Stimulated activated CD4-positive, alpha-beta T cell treated with anti-CD3 and anti-CD28 coated beads, Interleukin-2, amount 100 ng/mL, for 48 hours (primary cell): ENCODE measurements around the gene XPR1.
"Not testable (repeated sequence)": the region's sequence is repeated elsewhere in the genome, so short reads cannot be mapped to it uniquely, and the experiment has no call there.

Source experiments
- DNase-seq, 2 donors: peaks; one replicate each; pipeline ENCODE4 v3.0.0-alpha.2; 2020

The XPR1 gene

DNA sequence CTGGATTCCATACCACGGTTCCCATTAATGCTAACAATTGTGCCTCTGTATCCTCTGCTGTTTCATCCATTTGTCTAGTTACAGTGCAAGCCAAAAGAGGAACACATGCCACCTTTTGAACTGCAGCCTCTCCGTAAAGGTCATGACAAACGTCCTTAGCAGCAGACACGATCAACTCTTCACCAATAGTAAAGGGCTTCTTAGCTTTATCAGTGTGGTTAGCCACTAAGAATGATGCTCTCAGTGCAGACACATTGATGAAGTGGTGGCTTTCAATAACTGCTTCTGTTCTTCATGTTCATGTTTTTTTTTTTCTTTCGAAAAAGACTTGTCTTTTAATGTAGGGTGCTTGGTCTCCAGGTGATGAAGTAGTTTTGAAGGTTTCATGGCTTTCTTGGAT lies 14.3 kb downstream of the XPR1 start:
- DNase-seq, result no peak

DNA sequence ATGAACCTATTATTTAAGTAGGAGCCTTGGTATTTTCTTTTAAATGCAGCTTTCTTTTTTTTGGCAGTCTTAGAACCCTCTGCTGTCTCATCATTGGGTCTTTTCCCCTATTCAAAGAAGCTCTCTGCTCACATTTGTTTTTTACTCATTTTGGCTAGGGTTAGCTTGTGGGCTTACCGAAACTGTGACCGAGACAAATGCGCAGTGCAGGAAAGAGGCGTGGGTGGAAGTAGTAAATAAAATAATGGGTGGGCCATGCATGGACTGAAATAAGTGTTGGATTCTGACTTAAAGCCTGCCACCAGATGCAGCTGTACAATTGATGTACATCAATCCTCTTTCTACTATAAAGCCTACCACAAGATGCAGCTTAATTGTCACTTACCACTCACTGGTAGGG lies 14.7 kb downstream of the XPR1 start:
- DNase-seq, result no peak

DNA sequence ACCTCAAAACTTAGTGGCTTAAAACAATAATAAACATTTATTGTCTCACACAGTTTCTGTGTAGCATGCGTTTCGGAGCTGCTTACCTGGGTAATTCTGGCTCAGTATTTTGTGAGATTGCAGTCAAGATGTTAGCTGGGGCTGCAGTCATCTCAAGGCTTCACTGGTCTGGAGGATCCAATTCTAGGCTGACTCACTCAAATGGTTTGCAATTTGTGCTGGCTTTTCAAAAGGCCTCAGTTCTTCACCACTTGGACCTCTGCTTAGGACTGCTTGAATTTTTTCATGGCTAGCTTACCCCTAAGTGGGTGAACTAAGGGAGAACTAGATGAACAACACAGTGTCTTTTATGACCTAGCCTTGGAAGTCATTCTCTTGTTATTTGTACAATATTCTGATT lies 21.0 kb downstream of the XPR1 start:
- no peak for DNase-seq

DNA sequence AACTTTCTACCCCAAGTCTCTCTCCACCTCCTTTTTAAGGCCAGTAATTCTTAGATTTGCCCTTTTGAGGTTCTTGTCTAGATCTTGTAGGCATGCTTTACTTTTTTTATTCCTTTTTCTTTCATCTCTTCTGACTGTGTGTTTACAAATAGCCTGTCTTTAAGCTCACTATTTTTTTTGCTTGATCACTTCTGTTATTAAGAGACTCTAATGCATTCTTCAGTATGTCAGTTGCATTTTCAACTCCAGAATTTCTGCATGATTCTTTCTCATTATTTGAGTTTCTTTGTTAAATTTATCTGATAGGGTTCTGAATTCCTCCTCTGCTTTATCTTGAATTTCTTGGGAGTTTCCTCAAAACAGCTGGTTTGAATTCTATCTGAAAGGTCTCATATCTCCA lies 30.9 kb downstream of the XPR1 start:
- no peak for DNase-seq

DNA sequence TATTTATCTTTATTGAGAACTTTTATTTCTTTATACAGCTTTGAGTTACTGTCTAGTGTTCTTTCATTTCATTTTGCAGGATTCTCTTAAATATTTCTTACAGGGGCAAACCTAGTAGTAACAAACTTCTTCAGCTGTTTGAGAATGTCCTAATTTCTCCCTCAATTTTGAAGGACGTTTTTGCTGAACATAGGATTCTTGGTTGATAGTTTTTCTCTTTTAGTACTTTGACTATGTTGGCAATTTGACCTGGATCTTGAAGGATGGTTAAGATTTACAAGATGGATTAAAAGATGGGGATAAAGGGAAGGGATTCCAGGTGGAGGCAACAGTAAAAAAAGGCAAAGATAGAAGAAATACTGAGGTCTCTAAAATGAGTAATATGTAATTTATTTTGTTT lies 38.9 kb downstream of the XPR1 start:
- no peak for DNase-seq

DNA sequence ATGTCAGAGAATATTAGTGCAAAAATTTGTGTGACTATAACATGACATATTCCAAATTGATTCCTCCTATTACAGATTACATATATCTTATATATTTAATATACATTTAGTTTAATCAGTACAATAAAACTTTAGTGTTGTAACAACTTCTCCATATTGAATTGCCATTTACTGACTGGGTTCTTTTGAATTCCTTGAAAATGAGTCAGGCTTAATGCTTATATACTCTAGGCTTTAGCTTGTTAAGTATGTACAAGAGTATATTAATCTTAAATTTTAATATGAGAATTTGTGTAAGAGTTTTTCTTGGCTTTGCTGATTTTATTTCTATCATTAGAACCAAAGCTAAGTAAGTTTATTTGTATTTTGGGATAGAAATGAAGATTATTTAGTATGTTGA lies 40.3 kb downstream of the XPR1 start:
- no peak for DNase-seq

DNA sequence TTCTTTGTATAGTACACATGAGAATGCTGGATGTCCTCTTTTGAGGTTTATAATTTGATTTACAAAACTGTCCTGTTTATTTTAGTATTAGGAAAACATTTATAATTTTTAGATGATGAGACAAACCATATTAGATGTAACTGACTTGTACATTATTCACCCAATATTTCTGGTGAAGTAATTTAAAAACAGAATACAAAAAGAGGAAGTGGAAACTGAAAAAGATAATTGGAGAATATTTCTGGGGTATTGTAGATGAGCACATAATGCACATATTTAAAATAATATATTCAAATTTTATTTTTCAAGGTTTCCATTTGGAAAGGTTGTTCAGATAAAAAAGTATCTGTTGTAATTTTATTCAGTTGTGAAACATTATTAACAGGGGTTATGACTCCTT lies 40.7 kb downstream of the XPR1 start:
- no peak for DNase-seq

DNA sequence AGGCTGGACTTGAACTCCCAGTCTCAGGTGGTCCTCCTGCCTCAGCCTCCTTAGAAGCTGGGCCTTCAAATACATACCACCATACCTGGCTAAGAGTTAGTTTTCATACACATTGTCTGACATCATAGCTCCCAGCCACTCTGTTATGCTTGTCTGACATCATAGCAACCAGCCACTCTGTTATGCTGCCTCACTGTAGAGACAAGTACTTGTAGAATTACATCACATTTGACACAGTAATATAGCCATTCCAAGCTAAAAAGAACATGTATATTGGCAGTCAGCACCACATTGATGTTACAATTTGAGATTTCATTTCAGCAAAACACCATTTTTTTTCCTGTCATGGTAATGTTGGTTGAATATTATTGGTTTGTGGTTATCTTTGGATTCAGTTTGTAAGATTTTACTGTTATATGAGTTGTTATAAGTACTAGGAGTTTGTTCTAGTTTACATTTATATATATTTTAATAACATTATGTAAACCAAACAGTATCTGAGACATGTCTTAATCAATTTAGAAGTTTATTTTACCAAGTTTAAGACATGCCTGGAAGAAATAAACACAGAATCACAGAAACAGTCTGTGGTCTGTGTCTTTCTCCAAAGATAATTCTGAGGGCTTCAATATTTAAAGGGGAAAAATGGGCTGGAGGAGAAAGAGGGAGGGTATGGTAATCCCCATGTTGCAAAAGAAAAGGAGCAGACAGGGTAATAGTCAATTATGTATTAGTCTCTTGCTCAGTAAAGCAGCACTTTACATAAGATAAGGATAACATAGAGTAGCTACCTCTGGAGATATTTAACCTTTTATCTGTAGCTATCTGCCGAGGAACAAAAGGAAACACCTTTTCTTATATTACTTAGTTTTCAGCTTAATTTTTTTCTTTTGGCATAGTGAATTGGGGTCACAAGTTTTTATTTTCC lies 43.0 kb downstream of the XPR1 start:
- DNase-seq, result no peak

DNA sequence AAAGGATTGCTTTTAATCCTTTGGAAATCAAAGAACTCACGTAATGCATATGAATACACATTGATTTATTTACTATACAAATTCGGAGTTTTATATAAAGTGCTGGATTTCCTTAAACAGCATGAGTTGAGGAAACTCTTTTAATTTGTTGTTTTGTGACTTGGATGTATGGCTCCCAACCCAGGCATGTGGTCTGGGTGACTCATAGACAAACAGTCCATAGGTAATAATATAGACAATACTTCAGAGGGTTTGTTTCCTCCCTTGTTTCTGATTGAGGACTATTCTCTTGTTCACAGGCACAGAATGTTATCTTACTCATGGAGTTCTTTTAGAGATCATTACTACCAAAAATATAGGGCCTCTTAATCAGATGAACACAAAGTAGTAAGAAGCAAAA lies 43.8 kb downstream of the XPR1 start:
- DNase-seq, result no peak

DNA sequence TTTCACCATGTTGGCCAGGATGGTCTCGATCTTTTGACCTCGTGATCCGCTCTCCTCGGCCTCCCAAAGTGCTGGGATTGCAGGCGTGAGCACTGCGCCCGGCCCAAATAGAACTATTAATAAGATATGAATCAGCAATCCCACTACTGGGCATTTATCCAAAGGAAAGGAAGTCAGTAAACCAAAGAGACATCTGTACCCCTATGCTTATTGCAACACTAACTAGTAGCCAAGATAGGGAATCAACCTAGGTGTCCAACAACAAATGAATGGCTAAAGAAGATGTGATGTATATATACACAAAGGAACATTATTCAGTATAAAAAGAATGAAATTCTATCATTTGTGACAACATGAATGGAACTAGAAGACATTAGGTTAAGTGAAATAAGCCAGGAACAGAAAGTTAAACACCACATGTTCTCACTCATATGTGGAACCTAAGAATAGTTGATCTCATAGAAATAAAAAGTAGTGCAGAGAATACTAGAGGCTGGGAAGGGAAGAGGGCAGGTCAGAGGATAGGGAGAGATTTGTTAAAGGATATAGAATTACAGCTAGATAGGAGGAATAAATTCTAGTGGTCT lies 48.8 kb downstream of the XPR1 start:
- DNase-seq, result no peak

DNA sequence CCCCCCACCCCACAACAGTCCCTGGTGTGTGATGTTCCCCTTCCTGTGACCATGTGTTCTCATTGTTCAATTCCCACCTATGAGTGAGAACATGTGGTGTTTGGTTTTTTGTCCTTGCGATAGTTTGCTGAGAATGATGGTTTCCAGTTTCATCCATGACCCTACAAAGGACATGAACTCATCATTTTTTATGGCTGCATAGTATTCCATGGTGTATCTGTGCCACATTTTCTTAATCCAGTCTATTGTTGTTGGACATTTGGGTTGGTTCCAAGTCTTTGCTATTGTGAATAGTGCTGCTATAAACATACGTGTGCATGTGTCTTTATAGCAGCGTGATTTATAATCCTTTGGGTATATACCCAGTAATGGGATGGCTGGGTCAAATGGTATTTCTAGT lies 51.3 kb downstream of the XPR1 start:
- DNase-seq, result not testable (repeated sequence)

DNA sequence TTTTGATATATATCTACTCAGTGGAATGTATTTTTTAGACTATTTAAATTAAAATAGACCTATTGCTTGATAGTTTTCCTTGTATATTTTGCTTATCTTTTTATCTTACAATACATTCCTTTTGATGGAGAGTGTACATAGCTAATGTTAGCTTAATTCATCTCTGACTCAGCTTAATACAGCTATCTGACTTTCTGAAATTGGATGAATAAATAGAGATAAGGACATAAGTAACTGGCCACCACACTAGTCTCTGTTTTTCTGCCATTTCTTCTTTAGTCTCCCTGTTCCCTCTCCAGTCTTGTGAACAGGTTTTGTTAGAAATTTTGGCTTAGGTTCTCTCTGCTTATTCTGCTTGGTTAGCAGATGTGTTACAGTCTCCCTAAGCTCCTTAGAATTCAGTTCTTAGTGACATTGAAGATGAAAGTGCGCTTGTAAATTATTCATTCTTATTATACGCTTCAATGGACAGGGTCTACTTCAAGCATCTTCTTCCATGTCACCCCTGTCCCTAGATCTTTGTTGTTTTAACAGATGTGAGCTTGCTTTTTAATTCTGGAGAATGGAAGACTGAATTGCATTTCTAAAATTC lies 59.6 kb downstream of the XPR1 start:
- no peak for DNase-seq

DNA sequence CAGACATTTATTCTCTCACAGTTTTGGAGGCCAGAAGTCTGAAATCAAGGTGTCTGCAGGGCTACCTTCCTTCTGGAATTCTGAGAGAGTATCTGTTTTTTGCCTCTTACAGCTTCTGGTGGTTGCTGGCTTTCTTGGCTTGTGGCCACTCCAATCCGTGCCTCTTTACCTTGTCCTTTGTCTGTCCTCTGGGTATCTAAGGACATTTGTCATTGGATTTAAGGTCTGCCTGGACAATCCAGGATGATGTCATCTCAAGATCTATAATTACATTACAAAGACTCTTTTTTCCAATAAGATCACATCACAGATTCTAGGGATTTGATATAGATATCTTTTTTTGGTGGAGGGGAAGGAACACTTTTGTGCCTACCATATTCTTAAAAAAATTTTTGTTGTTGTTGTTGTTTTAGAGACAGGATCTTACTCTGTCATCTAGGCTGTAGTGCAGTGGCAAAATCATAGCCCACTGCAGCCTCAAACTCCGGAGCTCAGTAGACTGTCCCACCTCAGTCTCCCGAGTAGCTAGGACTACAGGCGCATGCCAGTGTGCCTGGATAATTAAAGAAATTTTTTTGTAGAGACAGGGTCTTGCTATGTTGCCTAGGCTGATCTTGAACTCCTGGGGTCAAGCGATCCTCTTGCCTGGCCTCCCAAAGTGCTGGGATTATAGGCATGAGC lies 61.9 kb downstream of the XPR1 start:
- no peak for DNase-seq

DNA sequence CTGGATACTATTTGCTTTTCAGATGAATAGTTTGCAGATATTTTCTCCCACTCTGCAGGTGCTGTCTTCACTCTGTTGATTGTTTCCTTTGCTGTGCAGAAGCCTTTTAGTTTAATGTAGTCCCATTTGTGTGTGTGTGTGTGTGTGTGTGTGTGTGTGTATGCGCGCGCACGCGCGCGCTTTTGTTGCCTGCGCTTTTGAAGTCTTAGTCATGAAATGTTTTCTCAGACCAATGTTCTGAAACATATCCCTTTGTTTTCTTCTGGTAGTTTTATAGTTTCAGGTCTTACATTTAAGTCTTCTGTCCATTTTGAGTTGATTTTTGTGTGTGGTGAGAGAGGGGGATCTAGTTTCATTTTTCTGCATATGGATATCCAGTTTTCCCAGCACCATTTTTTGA lies 63.5 kb downstream of the XPR1 start:
- DNase-seq, result no peak

DNA sequence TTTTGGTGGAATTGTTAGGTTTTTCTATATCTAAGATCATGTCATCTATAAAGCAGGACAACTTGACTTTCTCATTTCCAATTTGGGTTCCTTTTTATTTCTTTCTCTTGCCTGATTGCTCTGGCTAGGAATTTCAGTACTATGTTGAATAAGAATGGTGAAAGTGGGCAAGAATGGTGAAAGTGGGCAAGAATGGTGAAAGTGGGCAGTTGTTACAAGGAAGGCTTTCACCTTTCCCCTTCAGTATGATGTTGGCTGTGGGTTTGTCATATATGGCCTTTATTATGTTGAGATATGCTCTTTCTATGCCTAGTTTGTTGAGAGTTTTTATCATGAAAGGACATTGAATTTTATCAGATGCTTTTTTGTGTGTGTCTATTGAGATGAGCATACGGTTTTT lies 64.5 kb downstream of the XPR1 start:
- DNase-seq, result no peak

DNA sequence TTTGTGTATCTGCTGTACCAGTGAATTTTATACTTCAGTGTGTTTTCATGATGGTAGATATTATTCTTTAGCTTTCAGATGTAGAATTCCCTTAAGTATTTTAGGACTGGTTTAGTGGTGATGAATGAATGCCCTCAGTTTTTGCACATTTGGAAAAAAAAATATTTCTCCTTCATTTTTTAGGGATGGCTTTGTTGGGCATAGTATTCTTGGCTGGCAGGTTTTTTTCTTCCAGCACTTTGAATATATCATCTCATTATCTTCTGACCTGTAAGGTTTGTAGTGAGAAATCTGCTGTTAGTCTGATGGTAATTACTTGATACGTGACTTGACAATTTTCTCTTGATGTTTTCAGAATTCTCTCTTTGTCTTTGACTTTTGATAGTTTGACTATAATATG lies 66.8 kb downstream of the XPR1 start:
- DNase-seq, result no peak

DNA sequence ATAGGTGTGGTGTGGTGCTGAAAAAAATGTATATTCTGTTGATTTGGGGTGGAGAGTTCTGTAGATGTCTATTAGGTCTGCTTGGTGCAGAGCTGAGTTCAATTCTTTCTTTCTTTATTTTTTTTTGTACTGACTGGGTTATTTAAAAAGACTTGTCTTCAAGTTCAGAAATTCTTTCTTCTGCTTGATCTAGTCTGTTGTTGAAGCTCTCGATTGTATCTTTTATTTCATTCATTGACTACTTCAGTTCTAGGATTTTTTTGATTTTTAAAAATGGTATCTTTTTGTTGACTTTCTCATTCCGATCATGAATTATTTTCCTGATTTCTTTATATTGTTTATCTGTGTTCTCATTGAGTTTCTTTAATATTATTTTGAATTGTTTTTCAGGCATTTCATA lies 70.6 kb downstream of the XPR1 start:
- DNase-seq, result not testable (repeated sequence)

DNA sequence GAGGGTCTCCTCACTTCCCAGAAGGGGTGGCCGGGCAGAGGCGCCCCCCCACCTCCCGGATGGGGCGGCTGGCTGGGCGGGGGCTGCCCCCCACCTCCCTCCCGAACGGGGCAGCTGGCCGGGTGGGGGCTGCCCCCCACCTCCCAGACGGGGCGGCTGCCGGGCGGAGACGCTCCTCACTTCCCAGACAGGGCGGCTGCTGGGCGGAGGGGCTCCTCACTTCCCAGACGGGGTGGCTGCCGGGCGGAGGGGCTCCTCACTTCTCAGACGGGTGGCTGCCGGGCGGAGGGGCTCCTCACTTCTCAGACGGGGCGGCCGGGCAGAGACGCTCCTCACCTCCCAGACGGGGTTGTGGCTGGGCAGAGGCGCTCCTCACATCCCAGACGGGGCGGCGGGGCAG lies 78.9 kb downstream of the XPR1 start:
- not testable (repeated sequence) for DNase-seq

DNA sequence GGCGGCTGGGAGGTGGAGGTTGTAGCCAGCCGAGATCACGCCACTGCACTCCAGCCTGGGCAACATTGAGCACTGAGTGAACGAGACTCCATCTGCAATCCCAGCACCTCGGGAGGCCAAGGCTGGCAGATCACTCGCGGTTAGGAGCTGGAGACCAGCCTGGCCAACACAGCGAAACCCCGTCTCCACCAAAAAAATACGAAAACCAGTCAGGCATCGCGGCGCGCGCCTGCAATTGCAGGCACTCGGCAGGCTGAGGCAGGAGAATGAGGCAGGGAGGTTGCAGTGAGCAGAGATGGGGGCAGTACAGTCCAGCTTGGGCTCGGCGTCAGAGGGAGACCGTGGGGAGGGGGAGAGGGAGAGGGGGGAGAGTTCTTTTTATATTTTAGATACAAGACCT lies 79.4 kb downstream of the XPR1 start:
- not testable (repeated sequence) for DNase-seq

DNA sequence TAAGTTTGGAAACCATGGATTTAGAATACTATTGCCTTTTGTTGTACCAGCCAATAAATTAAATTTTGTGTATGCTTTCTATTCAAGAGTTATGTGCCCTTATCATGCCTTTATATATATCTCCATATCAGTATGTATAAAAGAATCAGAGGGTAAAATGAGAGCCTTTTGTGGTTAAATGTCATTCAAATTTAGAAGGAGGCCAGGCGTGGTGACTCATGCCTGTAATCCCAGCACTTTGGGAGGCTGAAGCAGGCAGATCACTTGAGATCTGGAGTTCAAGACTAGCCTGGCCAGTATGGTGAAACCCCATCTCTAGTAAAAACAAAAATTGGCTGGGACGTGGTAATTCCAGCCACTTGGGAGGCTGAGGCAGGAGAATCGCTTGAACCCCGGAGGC lies 88.9 kb downstream of the XPR1 start:
- no peak for DNase-seq

DNA sequence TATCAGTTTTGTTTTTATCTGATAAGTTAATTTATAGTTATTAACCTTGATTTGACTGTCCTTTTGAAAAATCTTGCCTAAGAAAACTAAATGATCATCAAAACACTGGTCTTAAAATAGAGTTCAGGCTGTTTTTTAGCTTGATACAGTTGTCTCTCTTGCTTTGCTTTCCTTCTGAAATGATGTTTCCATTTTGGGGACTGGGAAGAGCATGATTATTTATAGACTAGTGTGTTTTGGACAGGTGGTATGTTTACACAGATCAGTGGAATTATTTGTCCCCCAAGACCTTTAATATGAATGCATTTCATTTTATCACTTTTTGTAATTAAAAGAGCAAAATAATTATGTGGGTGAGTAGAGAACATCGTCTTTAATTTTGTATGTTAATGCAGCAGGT lies 90.8 kb downstream of the XPR1 start:
- DNase-seq, result no peak

DNA sequence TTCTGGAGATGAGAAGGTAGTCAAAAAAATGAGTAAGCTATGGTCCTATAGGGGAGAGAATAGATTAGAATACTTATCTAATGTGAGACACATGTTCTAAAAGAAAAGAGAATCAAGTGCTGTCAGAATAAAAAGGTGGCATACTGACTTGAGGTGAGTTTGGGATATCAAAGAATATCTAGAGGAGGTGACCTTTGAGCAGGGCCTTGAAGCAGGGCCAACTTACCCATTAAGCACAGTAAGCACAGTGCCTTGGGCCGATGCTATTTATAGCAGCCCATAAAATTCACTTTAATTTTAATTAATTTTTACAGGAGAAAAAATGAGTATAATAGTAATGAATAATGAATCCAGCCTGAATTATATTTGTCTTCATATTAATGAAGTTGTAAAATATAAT lies 92.2 kb downstream of the XPR1 start:
- DNase-seq, result no peak

DNA sequence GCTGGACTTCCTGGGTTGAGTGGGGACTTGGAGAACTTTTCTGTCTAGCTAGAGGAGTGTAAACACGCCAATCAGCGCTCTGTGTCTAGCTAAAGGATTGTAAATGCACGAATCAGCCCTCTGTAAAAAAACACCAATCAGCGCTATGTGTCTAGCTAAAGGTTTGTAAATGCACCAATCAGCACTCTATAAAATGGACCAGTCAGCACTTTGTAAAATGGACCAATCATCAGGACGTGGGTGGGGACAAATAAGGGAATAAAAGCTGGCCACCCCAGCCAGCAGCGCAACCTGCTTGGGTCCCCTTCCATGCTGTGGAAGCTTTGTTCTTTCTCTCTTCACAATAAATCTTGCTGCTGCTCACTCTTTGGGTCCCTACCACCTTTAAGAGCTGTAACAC lies 94.2 kb downstream of the XPR1 start:
- not testable (repeated sequence) for DNase-seq

DNA sequence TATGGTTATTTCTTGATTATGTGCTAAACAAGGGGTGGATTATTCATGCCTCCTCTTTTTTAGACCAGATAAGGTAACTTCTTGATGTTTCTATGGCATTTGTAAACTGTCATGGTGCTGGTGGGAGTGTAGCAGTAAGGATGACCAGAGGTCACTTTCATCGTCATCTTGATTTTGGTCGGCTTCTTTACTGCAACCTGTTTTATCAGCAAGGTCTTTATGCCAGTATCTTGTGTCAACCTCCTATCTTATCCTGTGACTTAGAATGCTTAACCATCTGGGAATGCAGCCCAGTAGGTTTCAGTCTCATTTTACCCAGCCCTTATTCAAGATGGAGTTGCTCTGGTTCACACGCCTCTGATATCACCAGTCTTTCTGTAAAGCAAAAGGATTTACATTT lies 95.9 kb downstream of the XPR1 start:
- not testable (repeated sequence) for DNase-seq
